GM12874 (cell line): Measurements from ENCODE around the gene PARD6B.

Source experiments
- CTCF ChIP-seq: IDR thresholded peaks from 2 replicates; pipeline ENCODE4 v1.5.1; 2011; ENCODE audit warnings: low read depth, mild to moderate bottlenecking, control low read depth, low read length, moderate library complexity; ENCODE audit not compliant: insufficient read depth

Gene PARD6B

GRCh38 chr20:50735813-50736212 lies 4.4 kb downstream of the PARD6B start:
- TF ChIP-seq CTCF: no peak

- TF ChIP-seq CTCF: no peak
Observed at GRCh38 chr20:50737352-50737751, 6.0 kb downstream of the PARD6B start.

GRCh38 chr20:50743087-50743486 lies 11.7 kb downstream of the PARD6B start:
- no peak for TF ChIP-seq CTCF

GRCh38 chr20:50744143-50744792 lies 12.9 kb downstream of the PARD6B start:
- no peak for TF ChIP-seq CTCF

GRCh38 chr20:50745634-50746137 lies 14.3 kb downstream of the PARD6B start:
- TF ChIP-seq CTCF: no peak

- TF ChIP-seq CTCF: no peak
Observed at GRCh38 chr20:50746138-50746940, 15.0 kb downstream of the PARD6B start.

- TF ChIP-seq CTCF: no peak
Observed at GRCh38 chr20:50747275-50747674, 15.9 kb downstream of the PARD6B start.
